Measurements from ENCODE around the gene IBA57. TPM values are rescaled to one million over a fixed set of nuclear protein-coding genes. Genes with fewer than 3 reads are reported as not detected.

Gene IBA57
- total RNA-seq, 1 donor from 2014 or later = 7.7 TPM

DNA sequence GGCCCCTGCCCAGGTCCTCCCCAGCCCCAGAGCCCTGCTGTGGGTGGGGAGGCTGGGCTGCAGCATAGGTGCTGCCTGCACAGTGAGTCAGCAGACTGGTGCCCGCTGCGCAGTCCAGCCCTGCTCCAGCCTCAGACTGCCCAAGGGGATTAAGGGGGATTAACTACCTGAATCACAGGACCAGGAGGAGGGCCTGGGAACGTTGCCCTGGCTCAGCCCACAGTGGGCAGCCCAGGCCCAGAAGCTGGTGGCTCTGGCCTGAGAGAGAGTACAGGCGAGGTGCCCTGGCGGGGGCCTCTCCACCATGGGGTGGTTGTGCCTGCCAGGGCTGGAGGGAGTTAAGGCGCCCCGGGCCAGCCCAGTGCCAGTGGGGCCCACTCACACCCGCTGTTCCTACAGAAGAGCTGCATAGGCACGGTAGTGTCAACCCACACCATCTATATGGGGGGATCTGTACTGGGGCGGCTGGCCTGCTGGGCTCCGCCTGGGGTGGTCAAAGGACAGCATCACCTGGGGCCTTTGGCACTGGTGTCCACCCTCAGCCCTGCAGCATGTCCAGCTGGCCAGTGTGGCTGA is 44.6 kb downstream of the IBA57 start:
- Mint-ChIP-seq H3K27ac (ENCODE audit: unreplicated experiment) (no peak overlapping the region), H3K4me3 (ENCODE audit: unreplicated experiment) (no peak overlapping the region), H3K4me1 (ENCODE audit: low read depth, unreplicated experiment) (peaks cover 1% of the 10 kb centered on the region), H3K9me3 (ENCODE audit: unreplicated experiment) (peaks cover 1% of the 10 kb centered on the region), H3K36me3 (ENCODE audit: unreplicated experiment) (no peaks in the 10 kb centered on the region), H3K27me3 (ENCODE audit: unreplicated experiment) (peaks cover 5% of the 10 kb centered on the region)
- TF ChIP-seq, protein P1, sequence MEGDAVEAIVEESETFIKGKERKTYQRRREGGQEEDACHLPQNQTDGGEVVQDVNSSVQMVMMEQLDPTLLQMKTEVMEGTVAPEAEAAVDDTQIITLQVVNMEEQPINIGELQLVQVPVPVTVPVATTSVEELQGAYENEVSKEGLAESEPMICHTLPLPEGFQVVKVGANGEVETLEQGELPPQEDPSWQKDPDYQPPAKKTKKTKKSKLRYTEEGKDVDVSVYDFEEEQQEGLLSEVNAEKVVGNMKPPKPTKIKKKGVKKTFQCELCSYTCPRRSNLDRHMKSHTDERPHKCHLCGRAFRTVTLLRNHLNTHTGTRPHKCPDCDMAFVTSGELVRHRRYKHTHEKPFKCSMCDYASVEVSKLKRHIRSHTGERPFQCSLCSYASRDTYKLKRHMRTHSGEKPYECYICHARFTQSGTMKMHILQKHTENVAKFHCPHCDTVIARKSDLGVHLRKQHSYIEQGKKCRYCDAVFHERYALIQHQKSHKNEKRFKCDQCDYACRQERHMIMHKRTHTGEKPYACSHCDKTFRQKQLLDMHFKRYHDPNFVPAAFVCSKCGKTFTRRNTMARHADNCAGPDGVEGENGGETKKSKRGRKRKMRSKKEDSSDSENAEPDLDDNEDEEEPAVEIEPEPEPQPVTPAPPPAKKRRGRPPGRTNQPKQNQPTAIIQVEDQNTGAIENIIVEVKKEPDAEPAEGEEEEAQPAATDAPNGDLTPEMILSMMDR (IDR thresholded peaks at IDR 0.05; ENCODE audit: partially characterized antibody, unreplicated experiment) = no peak
- no peak for DNase-seq

DNA sequence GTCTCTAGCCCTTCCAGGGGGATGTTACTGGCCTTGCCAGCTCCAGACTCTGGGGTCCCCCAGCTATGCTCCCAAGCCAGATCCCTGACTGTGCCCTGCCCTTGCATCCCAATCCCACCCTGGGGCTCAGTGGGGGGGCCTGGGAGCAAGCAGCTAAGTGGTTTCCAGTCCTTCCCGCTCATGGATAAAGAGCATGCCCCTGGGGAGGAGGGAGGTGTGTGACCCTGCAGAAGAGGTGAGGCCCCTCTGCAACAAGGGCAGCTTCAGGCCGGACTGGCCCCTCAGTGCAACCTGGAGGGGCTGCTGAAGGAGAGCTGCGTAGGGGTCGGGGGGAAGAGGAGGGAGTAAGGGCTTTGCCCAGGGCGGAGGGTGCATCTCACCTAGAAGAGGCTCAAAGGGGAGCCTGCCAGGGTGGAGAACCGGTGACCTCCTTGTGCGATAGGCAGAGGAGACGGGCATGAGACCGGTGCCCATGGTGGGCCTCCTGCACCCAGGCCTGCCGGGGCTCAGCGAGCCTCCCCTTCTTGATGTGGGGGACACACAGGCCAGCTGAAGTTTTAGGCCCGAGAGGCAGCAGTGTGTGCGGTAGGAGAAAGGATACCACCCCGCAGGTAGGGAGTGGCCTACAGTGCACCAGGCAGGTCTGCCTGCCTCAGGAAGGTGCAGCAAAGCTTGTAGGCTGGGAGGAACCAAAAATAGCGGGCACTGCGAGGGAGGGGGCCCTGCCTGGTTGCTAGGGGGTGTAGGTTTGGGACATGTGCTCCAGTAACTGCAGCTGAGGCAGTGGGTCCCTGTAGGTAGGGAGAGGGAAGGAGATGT is 45.3 kb downstream of the IBA57 start:
- Mint-ChIP-seq H3K4me3 (ENCODE audit: unreplicated experiment) (no peak overlapping the region), H3K36me3 (ENCODE audit: unreplicated experiment) (no peaks in the 10 kb centered on the region), H3K27me3 (ENCODE audit: unreplicated experiment) (peaks cover 5% of the 10 kb centered on the region), H3K27ac (ENCODE audit: unreplicated experiment) (no peak overlapping the region), H3K4me1 (ENCODE audit: low read depth, unreplicated experiment) (peaks cover 1% of the 10 kb centered on the region), H3K9me3 (ENCODE audit: unreplicated experiment) (peaks cover 1% of the 10 kb centered on the region)
- TF ChIP-seq, protein P1 (IDR thresholded peaks at IDR 0.05; ENCODE audit: partially characterized antibody, unreplicated experiment) = no peak
- DNase-seq = no peak

DNA sequence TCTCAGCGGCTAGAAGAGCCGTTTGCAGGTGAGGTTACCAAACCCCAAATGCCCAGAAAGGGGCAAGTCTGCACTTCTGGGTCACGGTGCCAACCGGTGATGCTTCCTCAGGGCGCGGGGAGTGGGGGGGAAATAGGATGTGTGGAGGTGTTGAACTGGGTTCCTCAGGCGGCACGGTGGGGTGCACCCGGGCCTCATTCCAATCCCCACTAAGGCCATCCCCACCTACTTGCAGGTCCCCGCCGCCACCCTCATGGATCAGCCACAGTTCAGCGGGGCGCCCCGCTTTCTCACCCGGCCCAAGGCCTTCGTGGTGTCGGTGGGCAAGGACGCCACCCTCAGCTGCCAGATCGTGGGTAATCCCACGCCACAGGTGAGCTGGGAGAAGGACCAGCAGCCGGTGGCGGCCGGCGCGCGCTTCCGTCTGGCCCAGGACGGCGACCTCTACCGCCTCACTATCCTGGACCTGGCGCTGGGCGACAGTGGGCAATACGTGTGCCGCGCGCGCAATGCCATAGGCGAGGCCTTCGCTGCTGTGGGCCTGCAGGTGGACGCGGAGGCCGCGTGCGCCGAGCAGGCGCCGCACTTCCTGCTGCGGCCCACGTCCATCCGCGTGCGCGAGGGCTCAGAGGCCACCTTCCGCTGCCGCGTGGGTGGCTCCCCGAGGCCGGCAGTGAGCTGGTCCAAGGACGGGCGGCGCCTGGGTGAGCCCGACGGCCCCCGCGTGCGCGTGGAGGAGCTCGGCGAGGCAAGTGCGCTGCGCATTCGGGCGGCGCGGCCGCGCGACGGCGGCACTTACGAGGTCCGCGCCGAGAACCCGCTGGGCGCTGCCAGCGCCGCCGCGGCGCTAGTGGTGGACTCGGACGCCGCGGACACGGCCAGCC is 46.2 kb downstream of the IBA57 start:
- Mint-ChIP-seq H3K4me1 (ENCODE audit: low read depth, unreplicated experiment) (no peaks in the 10 kb centered on the region), H3K36me3 (ENCODE audit: unreplicated experiment) (no peaks in the 10 kb centered on the region), H3K27ac (ENCODE audit: unreplicated experiment) (no peak overlapping the region), H3K9me3 (ENCODE audit: unreplicated experiment) (peaks cover 1% of the 10 kb centered on the region), H3K27me3 (ENCODE audit: unreplicated experiment) (peaks cover 5% of the 10 kb centered on the region), H3K4me3 (ENCODE audit: unreplicated experiment) (no peak overlapping the region)
- TF ChIP-seq, protein P1 (IDR thresholded peaks at IDR 0.05; ENCODE audit: partially characterized antibody, unreplicated experiment) = no peak
- DNase-seq = no peak

DNA sequence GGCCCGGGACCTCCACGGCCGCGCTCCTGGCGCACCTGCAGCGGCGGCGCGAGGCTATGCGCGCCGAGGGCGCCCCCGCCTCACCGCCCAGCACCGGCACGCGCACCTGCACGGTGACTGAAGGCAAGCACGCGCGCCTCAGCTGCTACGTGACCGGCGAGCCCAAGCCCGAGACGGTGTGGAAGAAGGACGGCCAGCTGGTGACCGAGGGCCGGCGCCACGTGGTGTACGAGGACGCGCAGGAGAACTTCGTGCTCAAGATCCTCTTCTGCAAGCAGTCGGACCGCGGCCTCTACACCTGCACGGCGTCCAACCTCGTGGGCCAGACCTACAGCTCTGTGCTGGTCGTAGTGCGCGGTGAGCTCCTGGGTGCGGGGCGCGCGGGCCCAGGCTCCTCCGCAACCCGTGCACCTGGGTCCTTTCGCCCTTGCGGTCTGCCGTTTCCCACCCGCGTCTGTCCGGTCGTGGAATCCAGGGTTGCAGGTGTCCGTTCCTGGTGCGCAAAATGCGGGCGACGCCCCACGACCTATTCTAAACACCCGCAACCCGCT is 46.9 kb downstream of the IBA57 start:
- TF ChIP-seq, protein P1 (IDR thresholded peaks at IDR 0.05; ENCODE audit: partially characterized antibody, unreplicated experiment) = no peak
- DNase-seq = no peak
- Mint-ChIP-seq H3K9me3 (ENCODE audit: unreplicated experiment) (peaks cover 1% of the 10 kb centered on the region), H3K27ac (ENCODE audit: unreplicated experiment) (no peak overlapping the region), H3K4me3 (ENCODE audit: unreplicated experiment) (no peak overlapping the region), H3K36me3 (ENCODE audit: unreplicated experiment) (no peaks in the 10 kb centered on the region), H3K4me1 (ENCODE audit: low read depth, unreplicated experiment) (no peaks in the 10 kb centered on the region), H3K27me3 (ENCODE audit: unreplicated experiment) (peaks cover 5% of the 10 kb centered on the region)

Measured in glutamatergic neuron (in vitro differentiated cells).